Sigmoid colon (tissue), 4 donors: ENCODE data around the gene CARM1.

Experiments
- CTCF ChIP-seq, 4 experiments: fragments of 450-650 bp in 3 of 4; fragments of 200-600 bp in 1 of 4; IDR thresholded peaks; one replicate each; pipeline ENCODE4 v1.5.1; 2016 to 2019; ENCODE audit warnings: antibody characterized with exemption in 4 of 4, mild to moderate bottlenecking in 3 of 4, moderate library complexity in 2 of 4
- EP300 ChIP-seq, 4 donors: sonication (generic); formaldehyde crosslinking; IDR thresholded peaks; one replicate each; pipeline ENCODE4 v1.6.1; 2017; ENCODE audit warnings: antibody characterized with exemption in 4 of 4
- POLR2A ChIP-seq, 2 donors: fragments of 450-650 bp; IDR thresholded peaks; one replicate each; pipeline ENCODE4 v1.6.1; 2016; ENCODE audit warnings: antibody characterized with exemption in 2 of 2, mild to moderate bottlenecking in 2 of 2, moderate library complexity in 2 of 2
- POLR2AphosphoS5 ChIP-seq, 4 donors: sonication (generic); formaldehyde crosslinking; IDR thresholded peaks; one replicate each; pipeline ENCODE4 v1.6.1; 2017; ENCODE audit warnings: antibody characterized with exemption in 4 of 4

GRCh38 chr19:10861103-10861651, 10.2 kb upstream of the CARM1 start:
- TF ChIP-seq CTCF (IDR thresholded peaks at IDR 0.05) = no peak
- TF ChIP-seq EP300 (IDR thresholded peaks at IDR 0.05) = no peak
- no peak for TF ChIP-seq POLR2A (IDR thresholded peaks at IDR 0.05)
- no peak for TF ChIP-seq POLR2AphosphoS5 (IDR thresholded peaks at IDR 0.05)
